Measurements from ENCODE around the gene CLTB.

Gene CLTB

DNA sequence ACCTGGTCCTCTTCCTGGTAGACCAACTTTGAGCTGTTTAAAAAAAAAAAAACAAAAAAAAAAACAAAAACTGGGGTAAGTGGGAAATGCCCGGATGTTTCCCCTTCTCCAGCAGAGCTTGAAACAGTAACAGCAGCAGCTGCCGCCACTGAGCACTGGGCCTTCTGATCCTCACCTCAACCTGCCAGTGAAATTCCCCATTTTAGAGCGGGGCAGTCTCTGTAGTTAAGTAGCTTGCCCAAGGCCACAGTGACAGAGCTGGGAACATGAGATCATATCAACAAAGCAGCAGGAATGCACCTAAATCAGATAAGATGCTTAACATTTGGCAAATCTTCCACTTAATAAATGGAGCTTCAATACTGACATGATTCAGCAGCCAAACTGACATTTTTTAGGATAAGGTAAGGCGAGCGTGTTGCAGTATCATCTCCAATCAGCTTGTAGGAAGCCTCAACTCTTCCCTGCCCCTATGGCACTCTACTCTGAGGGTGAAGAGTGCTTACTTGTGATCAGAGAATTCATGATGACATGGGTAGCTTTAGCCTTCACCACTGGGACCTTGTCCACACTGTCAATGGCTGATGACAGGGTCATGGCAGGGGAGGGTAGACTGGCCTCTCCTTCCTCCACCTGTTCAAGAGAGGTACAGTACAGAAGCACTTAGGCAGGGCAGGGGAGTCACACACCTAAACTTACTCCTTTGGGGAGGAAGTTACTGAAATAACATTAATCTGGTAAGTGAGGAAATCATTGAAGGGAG lies 64.0 kb downstream of the CLTB start:
- DNase-seq (ENCODE audit: low read depth in 3 of 3) = no peak

DNA sequence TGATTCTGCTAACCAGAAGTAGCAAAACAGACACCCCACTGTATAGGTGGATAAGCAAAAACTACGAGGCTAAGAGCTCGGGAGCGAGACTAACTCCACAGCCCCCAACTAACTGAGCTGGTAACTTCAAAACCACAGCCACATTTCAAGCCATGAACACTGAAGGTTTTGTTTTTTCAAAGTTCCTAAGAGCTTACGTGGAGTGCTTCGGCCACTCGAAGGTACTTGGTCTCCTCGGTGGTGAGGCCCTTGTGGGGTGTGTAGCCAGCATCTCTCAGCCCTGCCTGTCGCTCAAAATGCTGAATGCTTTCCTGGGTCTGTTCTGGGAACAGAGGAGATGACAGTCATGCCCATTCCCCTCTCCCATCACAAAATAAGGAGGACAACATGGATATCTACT lies 65.9 kb downstream of the CLTB start:
- DNase-seq (ENCODE audit: low read depth in 3 of 3) = no peak

DNA sequence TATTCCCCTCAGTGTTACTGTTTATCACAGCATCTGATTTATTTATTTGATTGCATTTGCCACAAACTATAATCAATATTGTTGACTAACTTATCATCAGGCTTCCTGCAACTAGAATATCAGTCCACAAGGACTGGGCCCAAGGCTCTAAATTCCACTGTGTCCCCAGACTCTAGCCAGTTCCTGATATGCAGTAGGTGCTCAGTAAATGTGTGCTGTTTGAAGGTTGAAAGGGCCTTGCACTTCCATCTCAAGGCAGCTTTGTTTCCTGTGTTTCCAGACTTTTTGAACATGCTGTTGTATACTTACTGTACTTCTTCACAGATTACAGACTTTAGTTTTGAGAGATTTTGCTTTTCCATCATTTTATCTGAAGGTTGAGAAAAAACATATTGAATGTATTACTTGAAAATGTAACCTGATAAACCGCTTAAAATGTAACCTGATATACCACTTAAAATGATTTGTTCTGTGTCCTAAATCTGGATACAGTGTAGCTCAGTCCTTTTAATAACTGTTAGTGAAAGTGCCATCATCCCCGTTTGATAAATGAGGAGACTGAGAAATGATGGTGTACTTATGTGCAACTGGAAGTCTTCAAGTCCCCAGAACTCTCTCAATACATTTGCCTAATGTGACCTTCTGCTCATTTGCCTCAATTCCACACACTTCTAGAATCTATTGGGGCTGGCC lies 73.4 kb downstream of the CLTB start:
- no peak for DNase-seq (ENCODE audit: low read depth in 3 of 3)
